Measurements from ENCODE around the gene MED13.

- TF ChIP-seq, protein P1, sequence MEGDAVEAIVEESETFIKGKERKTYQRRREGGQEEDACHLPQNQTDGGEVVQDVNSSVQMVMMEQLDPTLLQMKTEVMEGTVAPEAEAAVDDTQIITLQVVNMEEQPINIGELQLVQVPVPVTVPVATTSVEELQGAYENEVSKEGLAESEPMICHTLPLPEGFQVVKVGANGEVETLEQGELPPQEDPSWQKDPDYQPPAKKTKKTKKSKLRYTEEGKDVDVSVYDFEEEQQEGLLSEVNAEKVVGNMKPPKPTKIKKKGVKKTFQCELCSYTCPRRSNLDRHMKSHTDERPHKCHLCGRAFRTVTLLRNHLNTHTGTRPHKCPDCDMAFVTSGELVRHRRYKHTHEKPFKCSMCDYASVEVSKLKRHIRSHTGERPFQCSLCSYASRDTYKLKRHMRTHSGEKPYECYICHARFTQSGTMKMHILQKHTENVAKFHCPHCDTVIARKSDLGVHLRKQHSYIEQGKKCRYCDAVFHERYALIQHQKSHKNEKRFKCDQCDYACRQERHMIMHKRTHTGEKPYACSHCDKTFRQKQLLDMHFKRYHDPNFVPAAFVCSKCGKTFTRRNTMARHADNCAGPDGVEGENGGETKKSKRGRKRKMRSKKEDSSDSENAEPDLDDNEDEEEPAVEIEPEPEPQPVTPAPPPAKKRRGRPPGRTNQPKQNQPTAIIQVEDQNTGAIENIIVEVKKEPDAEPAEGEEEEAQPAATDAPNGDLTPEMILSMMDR (IDR thresholded peaks at IDR 0.05): no peak
- no peak for TF ChIP-seq POLR2A (IDR thresholded peaks at IDR 0.05)
Observed at GRCh38 chr17:61966191-61966590, 98.9 kb downstream of the MED13 start.
